Astrocyte (in vitro differentiated cells and primary cell): ENCODE results near the gene PSKH1. TPM values are rescaled to one million over a fixed set of nuclear protein-coding genes. Genes with fewer than 3 reads are reported as not detected.
A peak's percentile ranks its signal among the peaks of the same experiment; 100 is the strongest.

Source experiments
- DNase-seq: peaks from one replicate; pipeline ENCODE4 v3.0.0-alpha.2; 2010; ENCODE audit warnings: low read depth
- FAIRE-seq: peaks from 2 replicates; lab custom pipeline; 2011; peaks lifted over from hg19 to GRCh38; lab: Jason Lieb, UNC
- H2AFZ ChIP-seq: 2 replicates; pipeline ENCODE4 v1.6.0; 2012; ENCODE audit warnings: low read depth, low read length, inconsistent platforms
- H3K27ac ChIP-seq: 2 replicates; pipeline ENCODE4 v1.5.1; 2011; ENCODE audit warnings: low read depth, low read length, inconsistent platforms
- H3K27me3 ChIP-seq: 2 replicates; pipeline ENCODE4 v1.6.0; 2011; ENCODE audit warnings: low read length, inconsistent platforms; ENCODE audit not compliant: insufficient read depth
- H3K36me3 ChIP-seq: 2 replicates; pipeline ENCODE4 v1.5.1; 2011; ENCODE audit warnings: low read length, inconsistent platforms; ENCODE audit not compliant: insufficient read depth
- H3K4me1 ChIP-seq: 2 replicates; pipeline ENCODE4 v1.5.1; 2011; ENCODE audit warnings: low read length, inconsistent platforms; ENCODE audit not compliant: insufficient read depth
- H3K4me2 ChIP-seq: 2 replicates; pipeline ENCODE4 v1.6.0; 2012; ENCODE audit warnings: low read length, inconsistent platforms
- H3K4me3 ChIP-seq: 2 replicates; pipeline ENCODE4 v1.5.1; 2011; ENCODE audit warnings: low read depth, mild to moderate bottlenecking, low read length, inconsistent platforms; ENCODE audit not compliant: insufficient read depth
- H3K79me2 ChIP-seq: 2 replicates; pipeline ENCODE4 v1.6.0; 2012; ENCODE audit warnings: mild to moderate bottlenecking, low read length, inconsistent platforms; ENCODE audit not compliant: insufficient read depth
- H3K9ac ChIP-seq: 2 replicates; pipeline ENCODE4 v1.6.0; 2012; ENCODE audit warnings: mild to moderate bottlenecking, low read length, inconsistent platforms
- H3K9me3 ChIP-seq: 2 replicates; pipeline ENCODE4 v1.5.1; 2012; ENCODE audit warnings: low read depth, mild to moderate bottlenecking, low read length, inconsistent platforms; ENCODE audit not compliant: insufficient read depth
- H4K20me1 ChIP-seq: 2 replicates; pipeline ENCODE4 v1.6.0; 2012; ENCODE audit warnings: low read length, inconsistent platforms; ENCODE audit not compliant: insufficient read depth
- H3K27ac Mint-ChIP-seq: one replicate; pipeline ENCODE4 v1.8.0; 2021; ENCODE audit warnings: mild to moderate bottlenecking, mixed read lengths; ENCODE audit not compliant: unreplicated experiment
- H3K27me3 Mint-ChIP-seq: one replicate; pipeline ENCODE4 v1.8.0; 2021; ENCODE audit warnings: low read depth, mixed read lengths; ENCODE audit not compliant: unreplicated experiment
- H3K36me3 Mint-ChIP-seq: one replicate; pipeline ENCODE4 v1.8.0; 2021; ENCODE audit warnings: low read depth, mixed read lengths; ENCODE audit not compliant: unreplicated experiment
- H3K4me1 Mint-ChIP-seq: one replicate; pipeline ENCODE4 v1.8.0; 2021; ENCODE audit warnings: low read depth, mixed read lengths; ENCODE audit not compliant: unreplicated experiment
- H3K4me3 Mint-ChIP-seq: one replicate; pipeline ENCODE4 v1.8.0; 2021; ENCODE audit warnings: mild to moderate bottlenecking, moderate library complexity, mixed read lengths; ENCODE audit not compliant: unreplicated experiment
- H3K9me3 Mint-ChIP-seq: one replicate; pipeline ENCODE4 v1.8.0; 2021; ENCODE audit warnings: mild to moderate bottlenecking, mixed read lengths; ENCODE audit not compliant: unreplicated experiment
- CTCF ChIP-seq: IDR thresholded peaks from 2 replicates; pipeline ENCODE4 v1.5.1; 2011; ENCODE audit warnings: low read depth, mild to moderate bottlenecking, inconsistent platforms, low read length, moderate library complexity; ENCODE audit not compliant: insufficient read depth
- EZH2 ChIP-seq: IDR thresholded peaks from 2 replicates; pipeline ENCODE4 v1.6.1; 2012; ENCODE audit warnings: mild to moderate bottlenecking, low read length, inconsistent platforms; ENCODE audit not compliant: insufficient read depth
- total RNA-seq: library from RNA; stranded (reverse); gene quantifications from 2 replicates; pipeline ENCODE4 v1.2.1, GENCODE V29; 2021

Gene PSKH1
- total RNA-seq, 1 donor from 2014 or later = 27.3 TPM

- Histone ChIP-seq H3K36me3 (peaks cover 37% of the 10 kb centered on the region), H3K27me3 (no peaks in the 10 kb centered on the region), H3K27ac (no peak overlapping the region), H3K4me1 (peaks cover 13% of the 10 kb centered on the region), H3K9ac (peak overlapping the region; percentile 97), H4K20me1 (peaks cover 68% of the 10 kb centered on the region), H3K9me3 (no peaks in the 10 kb centered on the region), H3K79me2 (peaks cover 51% of the 10 kb centered on the region), H3K4me3 (peak overlapping the region; percentile 78), H3K4me2 (peak overlapping the region; percentile 97), H2AFZ (no peak overlapping the region)
- TF ChIP-seq EZH2 (no peak), CTCF (no peak)
- DNase-seq (no peak), FAIRE-seq (no peak)
- H3K4me3 Mint-ChIP-seq = peak overlapping the region; percentile 97
- H3K27me3 Mint-ChIP-seq = no peaks in the 10 kb centered on the region
- H3K9me3 Mint-ChIP-seq = no peaks in the 10 kb centered on the region
- peak overlapping the region; percentile 55 for H3K27ac Mint-ChIP-seq
- H3K36me3 Mint-ChIP-seq = peaks cover 16% of the 10 kb centered on the region
- H3K4me1 Mint-ChIP-seq = peaks cover 16% of the 10 kb centered on the region
These were observed 18.7 kb upstream of the PSKH1 start for GRCh38 chr16:67874372-67874771.

GRCh38 chr16:67877064-67877463 is 16.0 kb upstream of the PSKH1 start:
- Mint-ChIP-seq H3K27ac (no peak overlapping the region), H3K4me1 (peaks cover 16% of the 10 kb centered on the region), H3K9me3 (no peaks in the 10 kb centered on the region), H3K36me3 (peaks cover 20% of the 10 kb centered on the region), H3K27me3 (no peaks in the 10 kb centered on the region), H3K4me3 (no peak overlapping the region)
- no peak overlapping the region for H3K4me3 ChIP-seq
- TF ChIP-seq EZH2 (no peak), CTCF (no peak)
- no peak for FAIRE-seq
- peaks cover 72% of the 10 kb centered on the region for H4K20me1 ChIP-seq
- no peaks in the 10 kb centered on the region for H3K9me3 ChIP-seq
- peaks cover 34% of the 10 kb centered on the region for H3K36me3 ChIP-seq
- H3K9ac ChIP-seq = no peak overlapping the region
- no peak overlapping the region for H3K27ac ChIP-seq
- H3K27me3 ChIP-seq = no peaks in the 10 kb centered on the region
- no peak overlapping the region for H2AFZ ChIP-seq
- no peak overlapping the region for H3K4me2 ChIP-seq
- peaks cover 51% of the 10 kb centered on the region for H3K79me2 ChIP-seq
- no peak for DNase-seq
- H3K4me1 ChIP-seq = peaks cover 13% of the 10 kb centered on the region

GRCh38 chr16:67878232-67878631 is 14.8 kb upstream of the PSKH1 start:
- H3K27me3 Mint-ChIP-seq = no peaks in the 10 kb centered on the region
- peaks cover 47% of the 10 kb centered on the region for H3K79me2 ChIP-seq
- DNase-seq = no peak
- H3K9me3 Mint-ChIP-seq = no peaks in the 10 kb centered on the region
- H3K4me2 ChIP-seq = no peak overlapping the region
- H2AFZ ChIP-seq = no peak overlapping the region
- no peaks in the 10 kb centered on the region for H3K27me3 ChIP-seq
- TF ChIP-seq EZH2 (no peak), CTCF (no peak)
- FAIRE-seq = no peak
- H3K27ac ChIP-seq = no peak overlapping the region
- H3K4me1 ChIP-seq = peaks cover 10% of the 10 kb centered on the region
- no peak overlapping the region for H3K4me3 Mint-ChIP-seq
- H3K27ac Mint-ChIP-seq = no peak overlapping the region
- H3K36me3 ChIP-seq = peaks cover 35% of the 10 kb centered on the region
- peaks cover 76% of the 10 kb centered on the region for H4K20me1 ChIP-seq
- H3K9ac ChIP-seq = no peak overlapping the region
- no peak overlapping the region for H3K4me3 ChIP-seq
- H3K9me3 ChIP-seq = no peaks in the 10 kb centered on the region
- H3K36me3 Mint-ChIP-seq = peaks cover 21% of the 10 kb centered on the region
- peaks cover 18% of the 10 kb centered on the region for H3K4me1 Mint-ChIP-seq
